Ecto neural progenitor cell (in vitro differentiated cells): Measurements from ENCODE around the gene BRICD5.

Experiments used
- DNase-seq: peaks from one replicate; pipeline ENCODE4 v3.0.0-alpha.2; 2018; ENCODE audit warnings: low spot score

BRICD5 gene

GRCh38 chr16:2163211-2163881 is 47.3 kb downstream of the BRICD5 start:
- no peak for DNase-seq

GRCh38 chr16:2162676-2163118 is 48.0 kb downstream of the BRICD5 start:
- no peak for DNase-seq

DNA sequence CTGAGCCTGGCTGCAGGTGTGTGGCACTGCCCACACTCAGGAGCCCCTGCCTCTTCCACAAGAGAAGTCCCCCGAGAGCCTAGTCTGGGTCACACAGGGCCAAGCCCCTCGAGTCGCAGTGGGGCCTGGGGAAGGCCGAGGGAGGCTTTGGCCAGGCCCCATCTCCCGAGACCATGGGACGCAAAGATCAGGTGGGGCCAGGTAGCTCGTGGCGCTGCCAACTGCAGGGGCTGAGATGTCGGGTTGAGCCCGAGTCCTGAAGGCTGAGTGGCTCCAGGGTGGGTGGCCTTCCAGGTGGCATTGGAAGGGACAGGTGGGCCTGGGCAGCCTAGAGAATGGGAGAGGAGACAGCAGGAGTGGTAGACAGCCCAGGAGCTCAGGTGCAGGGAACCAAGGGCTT is 48.8 kb downstream of the BRICD5 start:
- no peak for DNase-seq

DNA sequence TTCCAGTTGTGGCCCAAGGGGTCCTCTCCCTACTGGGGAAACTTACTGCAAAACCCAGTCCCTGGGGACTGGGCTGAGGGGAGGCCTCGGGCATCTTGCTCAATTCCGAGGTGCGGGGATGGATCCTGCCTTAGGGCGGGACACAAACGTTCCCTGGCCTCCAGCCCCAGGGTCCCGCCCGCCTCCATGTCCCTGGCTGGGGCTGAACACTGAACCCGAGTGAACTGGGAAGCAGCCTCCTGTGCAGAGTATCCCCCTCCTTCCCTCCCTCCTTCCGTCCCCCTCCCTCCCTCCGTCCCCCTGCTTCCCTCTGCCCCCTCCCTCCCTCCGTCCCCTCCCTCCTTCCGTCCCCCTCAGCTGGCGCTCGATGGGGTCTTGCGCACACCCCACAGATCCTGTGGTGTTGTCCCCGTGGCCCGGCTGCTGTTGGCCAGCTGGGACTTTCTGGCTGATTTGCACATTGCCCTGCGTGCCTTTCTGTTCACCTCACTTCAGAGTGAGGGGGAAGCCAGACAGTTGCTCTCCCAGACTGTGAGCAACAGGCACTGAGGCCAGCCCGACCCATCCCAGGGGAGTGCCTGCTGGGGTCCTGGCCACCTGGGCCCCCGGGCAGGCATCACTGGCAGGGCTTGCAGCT is 49.6 kb downstream of the BRICD5 start:
- DNase-seq, result no peak
